Parathyroid adenoma (tissue), 2 donors: ENCODE data around the gene CLPX.

ENCODE experiments used
- H2AFZ ChIP-seq: fragments of 300-600 bp; sonication (generic); one replicate; pipeline ENCODE4 v1.7.0; 2017; ENCODE audit warnings: antibody characterized with exemption, mild to moderate bottlenecking
- H3K27ac ChIP-seq: fragments of 300-600 bp; sonication (generic); one replicate; pipeline ENCODE4 v1.7.0; 2017
- H3K27me3 ChIP-seq: fragments of 300-600 bp; sonication (generic); one replicate; pipeline ENCODE4 v1.7.0; 2017; ENCODE audit warnings: low read length; ENCODE audit not compliant: control insufficient read depth, insufficient read depth
- H3K36me3 ChIP-seq: fragments of 300-600 bp; sonication (generic); one replicate; pipeline ENCODE4 v1.7.0; 2017; ENCODE audit warnings: low read length; ENCODE audit not compliant: control insufficient read depth, insufficient read depth
- H3K4me1 ChIP-seq: fragments of 300-600 bp; sonication (generic); one replicate; pipeline ENCODE4 v1.7.0; 2017; ENCODE audit warnings: control low read depth
- H3K4me2 ChIP-seq: fragments of 300-600 bp; sonication (generic); one replicate; pipeline ENCODE4 v1.7.0; 2017; ENCODE audit warnings: low read length
- H3K4me3 ChIP-seq: fragments of 300-600 bp; sonication (generic); one replicate; pipeline ENCODE4 v1.7.0; 2017; ENCODE audit warnings: low read depth, low read length
- H3K79me2 ChIP-seq: fragments of 300-600 bp; sonication (generic); one replicate; pipeline ENCODE4 v1.7.0; 2017; ENCODE audit warnings: control low read depth
- H3K9ac ChIP-seq: fragments of 300-600 bp; sonication (generic); one replicate; pipeline ENCODE4 v1.7.0; 2017; ENCODE audit warnings: mild to moderate bottlenecking
- H3K9me3 ChIP-seq: fragments of 300-600 bp; sonication (generic); one replicate; pipeline ENCODE4 v1.7.0; 2017; ENCODE audit warnings: low read length; ENCODE audit not compliant: control insufficient read depth
- CTCF ChIP-seq: fragments of 300-600 bp; sonication (generic); IDR thresholded peaks from one replicate; pipeline ENCODE4 v1.7.0; 2017; ENCODE audit warnings: antibody characterized with exemption, mild to moderate bottlenecking
- donor health status: primary hyperparathyroidism.

The CLPX gene

GRCh38 chr15:65208647-65209046 lies 23.5 kb upstream of the CLPX start:
- H3K9me3 ChIP-seq = no peaks in the 10 kb centered on the region
- peaks cover 26% of the 10 kb centered on the region for H3K4me1 ChIP-seq
- no peak overlapping the region for H3K4me3 ChIP-seq

DNA sequence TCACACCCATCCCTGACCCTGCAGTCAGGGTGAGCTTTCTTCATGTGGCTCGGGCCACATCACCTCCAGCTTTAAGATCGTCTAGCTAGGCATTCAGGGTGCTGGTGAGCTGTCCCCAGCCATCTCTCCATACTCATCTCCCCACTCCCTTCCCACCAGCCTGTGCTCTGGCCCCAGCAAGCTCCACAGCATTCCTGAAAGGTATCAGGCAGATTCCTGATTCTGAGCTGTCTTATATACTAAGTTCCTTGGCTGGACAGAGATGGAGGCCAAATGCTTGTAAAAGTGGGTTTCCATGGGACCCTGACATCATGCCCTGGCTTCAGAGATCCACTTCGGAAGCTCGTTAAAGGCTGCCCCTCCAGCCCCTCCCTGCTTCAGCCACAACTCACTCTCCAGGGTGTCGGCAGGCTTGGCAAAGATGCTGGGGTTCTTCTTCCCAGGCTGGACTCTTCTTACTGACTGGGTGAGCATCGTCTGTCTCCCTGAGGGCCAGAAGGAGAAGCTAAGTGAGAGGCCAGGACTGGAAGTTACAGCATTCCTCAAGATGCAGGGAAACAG lies 22.2 kb upstream of the CLPX start:
- Histone ChIP-seq H3K4me1 (peaks cover 24% of the 10 kb centered on the region), H3K4me2 (no peak overlapping the region), H3K9ac (no peak overlapping the region), H3K9me3 (no peaks in the 10 kb centered on the region), H3K36me3 (no peaks in the 10 kb centered on the region), H3K4me3 (no peak overlapping the region), H3K27ac (no peak overlapping the region), H2AFZ (no peak overlapping the region), H3K79me2 (no peaks in the 10 kb centered on the region), H3K27me3 (no peaks in the 10 kb centered on the region)
- TF ChIP-seq CTCF = no peak

More at GRCh38 chr15:65208647-65209046, 23.5 kb upstream of the CLPX start:
- H3K79me2 ChIP-seq = no peaks in the 10 kb centered on the region
- H3K27ac ChIP-seq = no peak overlapping the region
- H3K36me3 ChIP-seq = no peaks in the 10 kb centered on the region
- no peak for TF ChIP-seq CTCF
- H3K27me3 ChIP-seq = no peaks in the 10 kb centered on the region
- no peak overlapping the region for H3K9ac ChIP-seq
- no peak overlapping the region for H3K4me2 ChIP-seq
- no peak overlapping the region for H2AFZ ChIP-seq

GRCh38 chr15:65206750-65207149 lies 21.6 kb upstream of the CLPX start:
- Histone ChIP-seq H3K36me3 (no peaks in the 10 kb centered on the region), H3K9me3 (no peaks in the 10 kb centered on the region), H3K27ac (no peak overlapping the region)

GRCh38 chr15:65204931-65205660 lies 20.0 kb upstream of the CLPX start:
- no peak overlapping the region for H3K4me2 ChIP-seq
- H3K4me1 ChIP-seq = peaks cover 9% of the 10 kb centered on the region
- H3K4me3 ChIP-seq = no peak overlapping the region
- H3K9ac ChIP-seq = no peak overlapping the region
- no peaks in the 10 kb centered on the region for H3K27me3 ChIP-seq
- no peaks in the 10 kb centered on the region for H3K9me3 ChIP-seq
- no peak for TF ChIP-seq CTCF
- H2AFZ ChIP-seq = no peak overlapping the region
- no peaks in the 10 kb centered on the region for H3K36me3 ChIP-seq
- H3K79me2 ChIP-seq = no peaks in the 10 kb centered on the region
- no peak overlapping the region for H3K27ac ChIP-seq

More at GRCh38 chr15:65206750-65207149, 21.6 kb upstream of the CLPX start:
- Histone ChIP-seq H3K79me2 (no peaks in the 10 kb centered on the region), H3K4me2 (no peak overlapping the region), H2AFZ (no peak overlapping the region), H3K9ac (no peak overlapping the region), H3K27me3 (no peaks in the 10 kb centered on the region), H3K4me3 (no peak overlapping the region), H3K4me1 (peaks cover 18% of the 10 kb centered on the region)
- TF ChIP-seq CTCF = no peak
